Measurements from ENCODE around the gene POFUT2.

GRCh38 chr21:45219517-45219916 lies 68.2 kb downstream of the POFUT2 start:
- no peak for TF ChIP-seq POLR2A (IDR thresholded peaks at IDR 0.05)
- TF ChIP-seq CTCF (IDR thresholded peaks at IDR 0.05 in 4 of 5, conservative IDR thresholded peaks at IDR 0.05 in 1 of 5): no peak

Data from gastrocnemius medialis (tissue), 4 donors.